SK-N-MC (cell line): ENCODE results near the gene RNU1-3.
"Not testable (repeated sequence)": the region's sequence is repeated elsewhere in the genome, so short reads cannot be mapped to it uniquely, and the experiment has no call there.

Source experiments
- DNase-seq: peaks from one replicate; pipeline ENCODE4 v3.0.0-alpha.2; 2011; ENCODE audit warnings: low read depth, low spot score
- H3K27ac ChIP-seq: fragments of 200-600 bp; sonication (generic); 2 replicates; pipeline ENCODE4 v1.5.1; 2016; ENCODE audit warnings: mixed run types
- H3K36me3 ChIP-seq: fragments of 200-600 bp; sonication (generic); 2 replicates; pipeline ENCODE4 v1.6.1; 2017; ENCODE audit warnings: antibody characterized with exemption, low read length, mixed read lengths; ENCODE audit not compliant: insufficient read depth
- H3K4me3 ChIP-seq: fragments of 200-600 bp; sonication (generic); 2 replicates; pipeline ENCODE4 v1.5.1; 2016
- H3K9ac ChIP-seq: fragments of 200-600 bp; sonication (generic); 2 replicates; pipeline ENCODE4 v1.8.0; 2017; ENCODE audit warnings: mixed run types, mixed read lengths; ENCODE audit not compliant: insufficient read length
- H3K9me3 ChIP-seq: fragments of 200-600 bp; sonication (generic); 2 replicates; pipeline ENCODE4 v1.6.1; 2017; ENCODE audit warnings: low read depth, mild to moderate bottlenecking, antibody characterized with exemption, low read length, moderate library complexity, mixed read lengths

Gene RNU1-3

GRCh38 chr1:16702280-16702679 lies 35.5 kb upstream of the RNU1-3 start:
- not testable (repeated sequence) for H3K9ac ChIP-seq, DNase-seq

GRCh38 chr1:16701189-16701588 lies 34.4 kb upstream of the RNU1-3 start:
- not testable (repeated sequence) for H3K9ac ChIP-seq, H3K27ac ChIP-seq, H3K4me3 ChIP-seq, H3K9me3 ChIP-seq, H3K36me3 ChIP-seq, DNase-seq

More at GRCh38 chr1:16702280-16702679, 35.5 kb upstream of the RNU1-3 start:
- not testable (repeated sequence) for H3K9me3 ChIP-seq, H3K36me3 ChIP-seq, H3K27ac ChIP-seq, H3K4me3 ChIP-seq

DNA sequence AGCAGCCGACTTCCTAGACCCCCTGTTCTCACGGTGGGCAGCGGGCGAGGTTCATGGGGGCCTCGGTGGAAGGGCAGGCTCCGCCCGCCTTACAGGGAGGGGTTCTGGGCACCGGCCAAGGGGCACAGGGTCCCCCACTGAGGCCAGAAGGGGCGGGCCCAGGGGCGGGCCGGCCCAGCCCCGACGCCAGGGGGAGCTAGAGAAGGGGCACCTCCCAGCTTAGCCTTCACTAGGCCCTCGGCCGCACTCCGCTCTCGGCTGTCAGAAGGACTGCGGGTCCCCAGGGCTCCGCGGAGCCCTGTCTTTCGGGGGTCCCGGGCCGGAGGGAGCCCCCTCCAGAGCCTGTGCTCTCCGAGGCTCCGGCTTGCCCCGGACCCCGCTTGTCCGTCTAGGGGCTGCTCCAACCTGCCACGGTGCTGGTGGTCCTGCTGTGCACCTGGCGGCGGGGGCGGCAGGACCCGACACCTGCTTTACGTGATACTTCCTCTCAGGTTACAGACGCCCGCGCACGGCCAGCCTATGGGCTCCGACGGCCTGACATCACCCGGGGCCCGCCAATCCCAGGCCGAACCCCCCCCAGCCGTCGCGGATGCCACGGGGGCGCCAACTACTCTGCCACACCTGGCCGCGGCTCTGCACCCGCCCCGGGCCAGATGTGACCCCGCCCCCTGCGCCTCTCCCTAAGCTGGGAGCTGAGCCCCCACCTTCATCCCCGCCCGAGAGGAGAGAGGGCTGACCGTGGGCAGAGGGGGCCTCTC lies 33.6 kb upstream of the RNU1-3 start:
- H3K9ac ChIP-seq, H3K9me3 ChIP-seq, H3K27ac ChIP-seq, DNase-seq, H3K36me3 ChIP-seq, H3K4me3 ChIP-seq: not testable (repeated sequence)

DNA sequence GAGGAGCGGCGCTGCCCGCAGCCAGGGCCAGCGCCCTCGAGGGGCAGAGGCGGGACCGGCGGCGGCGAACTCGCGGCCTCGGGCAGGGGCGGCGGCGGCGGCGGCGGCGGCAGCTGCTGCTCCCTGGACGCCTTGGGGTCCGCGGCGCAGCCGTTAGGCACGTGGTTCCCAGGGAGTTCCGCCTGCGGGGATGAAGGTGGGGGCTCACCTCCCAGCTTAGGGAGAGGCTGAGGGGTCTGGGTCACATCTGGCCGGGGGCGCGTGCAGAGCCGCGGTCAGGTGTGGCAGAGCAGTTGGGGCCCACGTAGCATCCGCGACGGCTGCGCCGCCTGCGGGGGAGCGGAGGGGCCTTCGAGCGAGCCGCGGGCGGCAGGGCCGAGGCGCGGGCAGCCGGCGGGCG lies 32.7 kb upstream of the RNU1-3 start:
- H3K4me3 ChIP-seq, H3K9ac ChIP-seq, H3K9me3 ChIP-seq, H3K36me3 ChIP-seq, H3K27ac ChIP-seq, DNase-seq: not testable (repeated sequence)

DNA sequence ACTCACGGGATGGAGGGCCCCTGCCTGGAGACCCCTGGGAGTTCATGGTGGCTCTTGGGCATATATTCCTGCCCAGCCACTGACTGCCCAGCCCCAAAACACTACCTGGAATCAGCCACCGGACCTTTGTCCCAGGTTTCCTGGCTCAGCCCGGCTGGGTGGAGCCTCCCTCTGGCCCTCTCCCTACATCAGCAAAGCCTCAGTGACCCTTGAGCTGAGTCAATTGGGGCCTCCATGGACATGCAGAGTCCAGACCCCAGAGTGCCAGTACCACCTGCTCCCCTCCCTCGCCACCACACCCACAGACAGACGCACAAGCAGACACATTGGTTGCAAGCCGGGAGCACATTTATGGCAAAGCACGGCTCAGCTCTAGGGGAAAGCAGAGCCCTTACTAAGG lies 30.4 kb upstream of the RNU1-3 start:
- H3K27ac ChIP-seq, H3K36me3 ChIP-seq, DNase-seq, H3K9me3 ChIP-seq, H3K4me3 ChIP-seq, H3K9ac ChIP-seq: not testable (repeated sequence)

DNA sequence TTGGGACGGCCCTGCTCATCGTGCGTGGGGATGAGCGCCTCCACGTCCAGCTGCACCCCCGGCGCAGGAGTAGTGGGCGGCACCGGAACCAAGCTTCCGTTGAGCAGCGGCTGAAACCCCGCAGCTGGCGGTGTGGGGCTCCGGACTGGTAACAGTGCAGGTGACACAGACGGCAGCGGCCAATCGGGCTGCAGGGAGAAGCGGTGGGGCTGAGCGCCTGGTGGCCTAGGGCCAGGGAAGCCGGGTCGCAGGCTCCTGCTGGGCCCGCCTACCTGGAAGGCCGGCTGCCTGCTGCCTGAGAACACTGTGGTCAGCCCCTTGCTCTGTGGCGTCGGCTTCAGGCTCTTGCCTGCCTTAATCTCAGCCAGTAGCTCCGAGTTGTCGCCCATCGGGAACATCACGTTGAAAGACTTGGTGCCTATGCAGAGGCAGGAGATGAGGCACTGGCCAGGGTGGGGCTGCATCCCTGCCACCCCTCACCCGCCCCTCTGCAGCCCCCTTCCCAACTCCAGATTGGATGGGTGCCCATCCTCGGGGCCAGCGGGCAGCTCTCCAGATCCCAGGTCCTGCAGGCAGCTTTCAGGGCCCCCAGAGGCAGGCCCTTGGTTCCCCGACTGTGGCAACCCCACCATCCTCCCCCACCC lies 29.9 kb upstream of the RNU1-3 start:
- not testable (repeated sequence) for H3K36me3 ChIP-seq, H3K9ac ChIP-seq, H3K27ac ChIP-seq, DNase-seq, H3K9me3 ChIP-seq, H3K4me3 ChIP-seq

DNA sequence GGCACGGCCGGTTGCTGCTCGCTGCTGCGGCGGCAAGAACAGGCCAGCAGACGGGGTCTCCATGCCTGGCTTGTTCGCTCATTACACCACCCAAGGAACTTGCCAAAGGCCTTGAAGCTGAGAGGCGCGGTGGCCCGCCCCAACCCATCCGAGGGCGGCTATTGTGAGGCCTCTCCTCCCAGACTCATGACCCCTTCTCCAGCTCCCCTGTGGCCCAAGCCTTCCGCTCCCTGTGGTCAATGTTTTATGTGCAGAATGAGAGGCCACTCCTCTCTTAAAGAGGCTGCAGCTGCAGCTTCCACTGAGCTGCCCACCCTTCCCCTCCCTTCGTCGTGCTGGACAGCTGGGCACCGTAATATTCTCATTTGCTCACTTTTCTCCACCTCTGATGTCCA lies 27.6 kb upstream of the RNU1-3 start:
- not testable (repeated sequence) for H3K4me3 ChIP-seq, H3K9me3 ChIP-seq, DNase-seq, H3K36me3 ChIP-seq, H3K27ac ChIP-seq, H3K9ac ChIP-seq

- not testable (repeated sequence) for H3K4me3 ChIP-seq, H3K9ac ChIP-seq, H3K9me3 ChIP-seq, H3K36me3 ChIP-seq, H3K27ac ChIP-seq, DNase-seq
These were observed 26.9 kb upstream of the RNU1-3 start for GRCh38 chr1:16693449-16694307.

GRCh38 chr1:16692717-16693448 lies 26.1 kb upstream of the RNU1-3 start:
- not testable (repeated sequence) for H3K27ac ChIP-seq, H3K4me3 ChIP-seq, H3K36me3 ChIP-seq, H3K9me3 ChIP-seq, DNase-seq, H3K9ac ChIP-seq

GRCh38 chr1:16692283-16692682 lies 25.5 kb upstream of the RNU1-3 start:
- DNase-seq: not testable (repeated sequence)

DNA sequence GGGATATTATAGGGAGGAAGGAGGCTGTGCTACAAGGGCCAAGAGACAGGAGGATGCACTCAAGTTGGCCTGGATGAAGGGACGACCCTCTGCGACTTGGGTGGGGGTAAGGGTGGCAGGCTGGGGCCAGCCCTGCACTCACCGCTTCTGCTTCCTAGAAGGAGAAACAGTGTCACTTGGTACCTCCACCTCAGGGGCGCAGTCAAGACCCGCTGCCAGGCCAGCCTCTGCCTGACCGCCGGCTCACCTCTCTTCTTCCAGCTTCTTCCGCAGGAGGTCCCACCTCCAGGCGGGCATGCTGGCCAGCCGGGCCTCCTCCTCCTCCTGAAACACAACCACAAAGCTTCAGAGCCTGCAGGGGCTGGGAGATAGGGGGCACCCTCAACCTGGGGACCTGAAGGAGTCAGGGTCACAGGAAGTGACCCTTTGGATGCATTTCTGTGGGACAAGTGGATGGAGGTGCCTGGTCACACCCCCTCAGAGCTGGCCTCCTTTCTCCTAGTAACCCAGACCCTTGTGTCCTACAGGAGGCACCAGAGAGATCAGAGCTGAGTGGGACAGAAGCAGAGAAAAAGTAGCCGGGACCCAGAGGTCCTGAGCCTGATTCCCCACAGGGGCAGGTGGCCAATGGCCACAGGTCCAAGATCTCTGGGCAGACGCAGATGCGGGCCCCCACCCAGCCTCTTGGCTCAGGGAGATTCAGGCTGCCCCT lies 24.4 kb upstream of the RNU1-3 start:
- H3K27ac ChIP-seq, H3K4me3 ChIP-seq, DNase-seq, H3K9ac ChIP-seq, H3K9me3 ChIP-seq, H3K36me3 ChIP-seq: not testable (repeated sequence)

More at GRCh38 chr1:16692283-16692682, 25.5 kb upstream of the RNU1-3 start:
- H3K36me3 ChIP-seq, H3K27ac ChIP-seq, H3K9me3 ChIP-seq, H3K4me3 ChIP-seq, H3K9ac ChIP-seq: not testable (repeated sequence)

DNA sequence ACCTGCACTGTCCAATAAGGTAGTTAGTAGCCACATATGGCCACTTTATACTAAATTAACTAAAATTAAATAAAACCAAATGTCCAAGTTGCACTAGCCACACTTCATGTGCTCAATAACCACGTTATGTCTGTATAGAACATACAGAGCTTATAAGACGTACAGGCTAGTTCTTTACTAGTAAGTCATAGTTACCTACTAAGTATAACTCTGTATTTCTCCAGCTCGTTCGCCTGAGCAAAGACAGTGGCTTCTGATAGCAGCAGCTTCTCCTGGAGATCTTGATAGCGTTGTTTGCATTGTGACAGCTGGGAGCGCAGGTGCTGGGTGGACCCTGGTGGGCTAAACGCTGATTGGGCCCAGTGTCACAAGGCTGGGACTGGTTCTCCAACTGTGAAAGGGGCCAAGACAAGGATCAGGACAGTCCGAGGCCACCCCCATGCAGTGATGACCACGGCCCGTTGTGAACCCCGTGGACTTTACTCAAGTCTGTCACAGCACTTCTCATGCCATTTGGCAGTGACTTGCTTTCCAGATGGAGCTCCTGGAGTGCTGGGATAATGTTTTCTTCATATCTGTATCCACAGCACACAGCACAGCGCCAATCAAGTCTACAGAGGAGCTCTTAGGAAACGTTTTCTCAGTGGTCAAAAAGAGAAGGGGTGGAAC lies 20.5 kb upstream of the RNU1-3 start:
- not testable (repeated sequence) for H3K9ac ChIP-seq, H3K4me3 ChIP-seq, H3K27ac ChIP-seq, H3K36me3 ChIP-seq, DNase-seq, H3K9me3 ChIP-seq
